ENCODE data around the gene ARAP3. TPM values are rescaled to one million over a fixed set of nuclear protein-coding genes. Genes with fewer than 3 reads are reported as not detected.

ARAP3 gene
- total and polyA plus RNA-seq, 2 experiments from 2014 or later: 18.4 to 33.2 TPM

- no peak for TF ChIP-seq ZNF462 (CRISPR knock-in tag; IDR thresholded peaks at IDR 0.05)
Measured at GRCh38 chr5:141655020-141655419, 27.0 kb downstream of the ARAP3 start (continued).

- H3K4me3 ChIP-seq: no peak overlapping the region
- no peak overlapping the region for H3K27ac ChIP-seq (ENCODE audit: low read depth)
- TF ChIP-seq CTCF (conservative IDR thresholded peaks at IDR 0.05; ENCODE audit: low read depth in 2 of 2) (no peak), CREB1 (CRISPR knock-in tag; IDR thresholded peaks at IDR 0.05; ENCODE audit: low read depth) (no peak), ETS1 (IDR thresholded peaks at IDR 0.05) (no peak), ZNF114 (CRISPR knock-in tag; IDR thresholded peaks at IDR 0.05) (no peak), REST (IDR thresholded peaks at IDR 0.05; ENCODE audit: unreplicated experiment) (no peak), JUNB (IDR thresholded peaks at IDR 0.05; ENCODE audit: unreplicated experiment) (no peak)
- H3K27me3 ChIP-seq (ENCODE audit: insufficient read depth): no peaks in the 10 kb centered on the region
- no peaks in the 10 kb centered on the region; the same call in 1 of the 2 replicates for H4K20me1 ChIP-seq (replicated peaks; ENCODE audit: insufficient read depth)
- no peak for DNase-seq (ENCODE audit: low spot score)
- H3K36me3 Mint-ChIP-seq (ENCODE audit: low read depth): peaks cover 55% of the 10 kb centered on the region
- H3K79me2 ChIP-seq (replicated peaks; ENCODE audit: insufficient read depth): no peaks in the 10 kb centered on the region
- H3K9me3 Mint-ChIP-seq: no peaks in the 10 kb centered on the region
- H3K4me1 Mint-ChIP-seq: peaks cover 25% of the 10 kb centered on the region
- H3K4me2 ChIP-seq: no peak overlapping the region
- H3F3A ChIP-seq (replicated peaks; ENCODE audit: low read depth): peaks cover 12% of the 10 kb centered on the region
- H2AFZ ChIP-seq: no peak overlapping the region
- H3K4me1 ChIP-seq (ENCODE audit: insufficient read depth): peaks cover 19% of the 10 kb centered on the region
- no peaks in the 10 kb centered on the region for H3K9me2 ChIP-seq (ENCODE audit: insufficient read depth)
- peaks cover 7% of the 10 kb centered on the region for H3K36me3 ChIP-seq (ENCODE audit: insufficient read depth)
- no peak for ATAC-seq
- H3K27me3 Mint-ChIP-seq (ENCODE audit: insufficient read depth, low read depth, poor library complexity): peaks cover 10% of the 10 kb centered on the region
- H3K4me3 Mint-ChIP-seq: no peak overlapping the region
- H3K27ac Mint-ChIP-seq: no peak overlapping the region
Measured at GRCh38 chr5:141654298-141654697, 27.7 kb downstream of the ARAP3 start.
